A549 (cell line): Measurements from ENCODE around the gene SDC3. TPM values are rescaled to one million over a fixed set of nuclear protein-coding genes. Genes with fewer than 3 reads are reported as not detected.

Source experiments
- ATAC-seq, 2 experiments: fragments of 200-7000 bp in 1 of 2; fragments of >200 bp in 1 of 2; cut with Nextera tagmentation in 1 of 2; cut with Tn5 transposase in 1 of 2; 3 replicates each; pipeline versions ENCODE4 v1.8.0 to v1.9.1; 2018 to 2020; ENCODE audit warnings: mild to moderate bottlenecking in 1 of 2, moderate library complexity in 1 of 2
- CTCF ChIA-PET: fragments of 300-600 bp; sonication (Branson Sonifier 250); formaldehyde crosslinking; extraction: SDS; loops from one replicate; lab custom pipeline; 2021; ENCODE audit warnings: antibody characterized with exemption, inconsistent platforms; lab: Yijun Ruan, JAX
- POLR2A ChIA-PET: fragments of 350-600 bp; formaldehyde crosslinking; extraction: SDS; loops from one replicate; lab custom pipeline; 2021; ENCODE audit warnings: antibody characterized with exemption, inconsistent platforms; lab: Yijun Ruan, JAX
- DNase-seq, 2 experiments: peaks; one replicate each; pipeline versions ENCODE4 v3.0.0 to v3.0.0-alpha.2; 2011 to 2016; ENCODE audit warnings: low read depth in 1 of 2, low spot score in 1 of 2
- FAIRE-seq: peaks from 2 replicates; lab custom pipeline; 2011; peaks lifted over from hg19 to GRCh38; lab: Jason Lieb, UNC
- H3K27ac ChIP-seq, 2 experiments: fragments of >200 bp; sonication (Bioruptor Twin); formaldehyde crosslinking; 3 replicates each; pipeline ENCODE4 v1.5.1; 2016 to 2017
- H3K4me1 ChIP-seq: fragments of >200 bp; sonication (Bioruptor Twin); formaldehyde crosslinking; 3 replicates; pipeline ENCODE4 v1.6.1; 2016
- H3K4me2 ChIP-seq: fragments of >200 bp; sonication (Bioruptor Twin); formaldehyde crosslinking; 3 replicates; pipeline ENCODE4 v1.6.1; 2016
- H3K4me3 ChIP-seq: fragments of >200 bp; sonication (Bioruptor Twin); formaldehyde crosslinking; 3 replicates; pipeline ENCODE4 v1.5.1; 2016
- H3K9me3 ChIP-seq: fragments of >200 bp; sonication (Bioruptor Twin); formaldehyde crosslinking; 3 replicates; pipeline ENCODE4 v1.6.1; 2016
- CHD2 ChIP-seq: fragments of 150-350 bp; IDR thresholded peaks from 2 replicates; pipeline ENCODE4 v1.6.1; 2014; ENCODE audit warnings: low read length; ENCODE audit not compliant: partially characterized antibody
- CHD4 ChIP-seq: fragments of 200-600 bp; sonication (generic); IDR thresholded peaks from 2 replicates; pipeline ENCODE4 v1.6.1; 2016; ENCODE audit warnings: antibody characterized with exemption, mild to moderate bottlenecking, borderline replicate concordance
- EP300 ChIP-seq, 2 experiments: fragments of >200 bp; sonication (Bioruptor Twin); formaldehyde crosslinking; IDR thresholded peaks; 2 replicates in 1 of 2; 3 replicates in 1 of 2; pipeline ENCODE4 v1.6.1; 2016 to 2017
- ESRRA ChIP-seq: fragments of 150-350 bp; IDR thresholded peaks from 2 replicates; pipeline ENCODE4 v1.6.1; 2014; ENCODE audit warnings: mild to moderate bottlenecking, low read length, borderline replicate concordance
- HOXA7 ChIP-seq: fragments of 250-450 bp; sonication (Bioruptor Pico); IDR thresholded peaks from 2 replicates; pipeline ENCODE4 v1.5.0; 2020; ENCODE audit warnings: mild to moderate bottlenecking, moderate library complexity
- KDM5A ChIP-seq: fragments of 200-600 bp; sonication (generic); IDR thresholded peaks from 2 replicates; pipeline ENCODE4 v1.6.1; 2016; ENCODE audit warnings: antibody characterized with exemption, mild to moderate bottlenecking
- NPAS2 ChIP-seq: fragments of 250-450 bp; sonication (Bioruptor Pico); IDR thresholded peaks from 2 replicates; pipeline ENCODE4 v1.8.0; 2022; ENCODE audit warnings: mild to moderate bottlenecking, moderate library complexity, borderline replicate concordance
- NR3C1 ChIP-seq: fragments of >200 bp; sonication (Bioruptor Twin); formaldehyde crosslinking; IDR thresholded peaks from 3 replicates; pipeline ENCODE4 v1.6.1; 2017
- PHF8 ChIP-seq: fragments of 200-600 bp; sonication (generic); IDR thresholded peaks from 2 replicates; pipeline ENCODE4 v1.6.1; 2016; ENCODE audit warnings: low read depth, mild to moderate bottlenecking, antibody characterized with exemption, moderate library complexity, borderline replicate concordance
- RNF2 ChIP-seq: fragments of 200-600 bp; sonication (generic); IDR thresholded peaks from 2 replicates; pipeline ENCODE4 v1.6.1; 2016; ENCODE audit warnings: low read depth, mild to moderate bottlenecking, antibody characterized with exemption, moderate library complexity, borderline replicate concordance
- SREBF2 ChIP-seq: fragments of 450-650 bp; IDR thresholded peaks from 2 replicates; pipeline ENCODE4 v1.6.1; 2014; ENCODE audit warnings: mild to moderate bottlenecking, moderate library complexity
- TP53 ChIP-seq: fragments of 250-450 bp; sonication (Bioruptor Pico); IDR thresholded peaks from 2 replicates; pipeline ENCODE4 v1.5.0; 2021; ENCODE audit warnings: mild to moderate bottlenecking, moderate library complexity
- ZC3H11A ChIP-seq: fragments of 450-650 bp; IDR thresholded peaks from 2 replicates; pipeline ENCODE4 v1.6.1; 2014; ENCODE audit warnings: antibody characterized with exemption, mild to moderate bottlenecking
- ZFP36 ChIP-seq: fragments of 450-650 bp; IDR thresholded peaks from 2 replicates; pipeline ENCODE4 v1.6.1; 2014; ENCODE audit warnings: borderline replicate concordance; ENCODE audit not compliant: partially characterized antibody
- ZSCAN20 ChIP-seq: fragments of 250-450 bp; sonication (Bioruptor Pico); IDR thresholded peaks from 2 replicates; pipeline ENCODE4 v1.8.0; 2022; ENCODE audit warnings: mild to moderate bottlenecking, moderate library complexity
- WGBS: methylation state at CpG from one replicate; pipeline ENCODE4 v1.1.6; 2017; ENCODE audit errors: missing lambda C conversion rate; 5-methylcytosine and 5-hydroxymethylcytosine counted together
- polyA plus RNA-seq, 4 experiments: library from polyadenylated mRNA; depleted of rRNA in 3 of 4; stranded (reverse); fragments of >200 nt; fragmentation: RNase III in 1 of 4; extraction: RNeasy Plus Mini Kit Qiagen cat#74134 plus additional on column Dnase treatment in 1 of 4; gene quantifications; 2 replicates in 3 of 4; 3 replicates in 1 of 4; pipeline ENCODE4 v1.2.3, GENCODE V29; 2011 to 2017
- TF ChIP-seq, protein P1 (sequence below): fragments of 150-350 bp; IDR thresholded peaks from 2 replicates; pipeline ENCODE4 v1.6.1; 2014; ENCODE audit warnings: low read depth, mild to moderate bottlenecking, low read length

Gene SDC3
- polyA plus RNA-seq, 2 of the 4 experiments (the other 2 are of a cell fraction): 2.0 to 8.9 TPM

DNA sequence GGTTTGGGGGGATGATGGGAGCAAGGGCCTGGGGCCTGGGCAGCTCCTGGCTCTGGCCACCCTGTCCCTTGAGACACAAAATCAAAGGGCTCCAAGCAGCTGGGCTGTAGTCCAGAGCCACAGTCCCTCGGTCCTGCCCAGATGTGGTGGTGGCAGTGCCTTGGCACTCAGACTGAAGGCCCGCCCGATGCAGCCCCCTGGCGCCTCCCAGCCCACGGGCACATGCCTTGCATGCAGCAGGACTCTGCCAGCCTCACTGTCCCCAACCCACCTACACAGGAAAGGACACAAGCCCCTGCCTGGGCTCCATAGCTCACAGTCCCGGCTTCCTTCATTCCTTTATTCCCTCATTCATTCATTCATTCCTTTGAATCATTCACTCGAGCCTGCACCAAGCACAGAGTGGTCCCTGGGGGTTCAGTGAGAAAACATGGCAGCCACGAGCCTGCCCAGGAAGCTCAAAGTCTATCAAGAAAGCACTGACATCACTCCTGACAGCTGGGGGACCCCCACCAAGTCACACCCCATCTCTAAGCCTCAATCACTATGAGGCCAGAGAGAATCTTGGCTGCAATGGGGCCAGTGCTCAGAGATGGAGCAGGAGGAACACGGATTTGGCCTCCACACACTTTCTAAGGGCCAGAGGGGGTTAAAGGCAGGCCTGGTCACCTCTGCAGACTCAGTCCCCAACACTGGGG, 5.8 kb downstream of the SDC3 start (continued):
- TF ChIP-seq, protein P1, sequence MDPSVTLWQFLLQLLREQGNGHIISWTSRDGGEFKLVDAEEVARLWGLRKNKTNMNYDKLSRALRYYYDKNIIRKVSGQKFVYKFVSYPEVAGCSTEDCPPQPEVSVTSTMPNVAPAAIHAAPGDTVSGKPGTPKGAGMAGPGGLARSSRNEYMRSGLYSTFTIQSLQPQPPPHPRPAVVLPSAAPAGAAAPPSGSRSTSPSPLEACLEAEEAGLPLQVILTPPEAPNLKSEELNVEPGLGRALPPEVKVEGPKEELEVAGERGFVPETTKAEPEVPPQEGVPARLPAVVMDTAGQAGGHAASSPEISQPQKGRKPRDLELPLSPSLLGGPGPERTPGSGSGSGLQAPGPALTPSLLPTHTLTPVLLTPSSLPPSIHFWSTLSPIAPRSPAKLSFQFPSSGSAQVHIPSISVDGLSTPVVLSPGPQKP: no peak
- TF ChIP-seq ZC3H11A (no peak), HOXA7 (no peak), SREBF2 (no peak), ZFP36 (no peak), ESRRA (no peak)

DNA sequence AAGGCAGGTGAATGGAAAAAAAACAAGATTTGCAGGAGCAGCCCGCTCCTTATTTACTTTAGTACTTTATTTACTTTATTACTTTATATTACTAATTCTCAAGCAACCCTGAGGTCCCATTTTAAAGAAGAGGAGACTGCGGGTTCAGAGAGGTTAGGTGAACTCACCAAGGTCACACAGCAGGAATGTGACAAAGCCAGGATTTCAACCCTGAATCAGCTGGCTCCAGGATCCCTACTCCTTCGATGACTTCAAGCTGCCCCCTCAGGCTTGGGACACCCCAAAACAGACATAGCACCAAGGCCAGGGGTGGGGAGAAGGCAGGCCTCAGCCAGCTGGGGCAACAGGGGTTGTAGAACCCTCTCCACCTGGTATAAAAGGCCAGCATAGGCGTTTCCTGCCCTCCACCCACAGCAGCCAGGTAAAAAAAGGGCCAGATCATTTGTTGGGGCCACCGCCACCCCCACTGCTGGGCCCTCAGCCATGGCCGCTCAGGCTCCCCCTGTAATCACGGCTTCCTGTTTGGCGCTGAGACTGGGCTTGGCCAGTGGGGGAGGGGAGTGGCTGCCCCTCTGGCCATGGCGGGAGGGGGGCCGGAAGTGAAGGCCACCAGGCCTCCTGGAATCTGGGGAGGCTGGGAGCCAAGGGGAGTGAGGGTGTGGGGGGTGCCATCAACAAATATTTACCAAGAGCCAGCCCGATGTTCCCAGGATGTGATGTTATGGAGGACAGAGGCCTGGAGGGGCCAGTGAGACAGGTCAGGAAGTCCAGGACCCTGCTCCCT, 6.6 kb downstream of the SDC3 start:
- Histone ChIP-seq H3K4me1 (peaks cover 27% of the 10 kb centered on the region), H3K4me2 (peak overlapping the region; percentile 51), H3K9me3 (no peaks in the 10 kb centered on the region), H3K4me3 (no peak overlapping the region), H3K27ac (peak overlapping the region; percentile 50 to 79; a peak in 5 of 6 replicates)
- no peak for FAIRE-seq
- ATAC-seq: no peak; a peak in 1 of 6 replicates
- CTCF ChIA-PET: interaction anchor here (1.1 to 5.8 kb wide), 5 partner anchors 10 to 183 kb away, joined by 4 to 83 read pairs (median 8); no protein-coding TSS in a partner anchor
- no peak for DNase-seq
- WGBS: 20% methylated on average over 5 of the region's 11 CpGs
- no peak for TF ChIP-seq PHF8
- TF ChIP-seq TP53 (CRISPR knock-in tag): no peak
- TF ChIP-seq EP300 (IDR thresholded peaks at IDR 0.05): no peak
- TF ChIP-seq RNF2: no peak
- no peak for TF ChIP-seq CHD4
- TF ChIP-seq ZFP36: peak; percentile 49
- POLR2A ChIA-PET: no interaction called here

DNA sequence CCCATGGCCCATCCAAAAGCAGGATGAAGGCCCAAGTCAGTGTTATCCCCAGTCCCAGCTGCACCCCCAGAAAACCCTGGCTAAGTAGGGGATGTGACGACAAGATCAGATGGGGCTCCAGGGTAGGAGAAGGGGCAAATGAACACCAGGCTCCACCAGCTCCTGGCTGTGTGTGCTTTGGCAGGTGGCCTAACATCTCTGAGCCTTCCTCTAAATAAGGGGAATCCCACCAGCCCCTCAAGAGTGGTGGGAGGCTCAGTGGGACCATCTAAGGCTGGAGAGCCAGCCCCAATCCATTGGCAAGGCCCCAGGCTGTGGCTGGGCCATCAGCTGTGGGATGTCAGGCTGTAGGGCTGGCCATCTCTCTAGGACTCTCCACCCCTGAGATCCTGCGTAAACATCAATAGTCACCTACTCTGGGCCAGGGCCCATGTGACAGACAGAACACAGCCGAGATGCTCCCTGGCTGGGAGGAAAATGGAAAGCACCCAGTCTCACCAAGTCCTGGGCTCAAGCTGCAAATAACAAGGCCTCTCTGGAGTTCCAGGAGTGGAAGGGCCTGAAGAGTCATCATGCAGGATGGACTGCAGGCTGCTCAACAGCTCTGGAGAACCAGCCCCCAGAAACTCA, 7.5 kb downstream of the SDC3 start:
- FAIRE-seq: no peak
- peak overlapping the region in 1 of 2 experiments; percentile 41; a peak in 1 of 6 replicates for H3K27ac ChIP-seq
- WGBS: 57% methylated on average over 3 of the region's 3 CpGs
- POLR2A ChIA-PET: no interaction called here
- CTCF ChIA-PET: interaction anchor here (1.1 to 4.2 kb wide), 3 partner anchors 11 to 182 kb away, joined by 4 to 30 read pairs (median 8); no protein-coding TSS in a partner anchor
- no peak overlapping the region for H3K4me3 ChIP-seq
- no peak for TF ChIP-seq KDM5A
- no peak for TF ChIP-seq ZSCAN20 (CRISPR knock-in tag)
- TF ChIP-seq EP300 (IDR thresholded peaks at IDR 0.05): no peak
- TF ChIP-seq ZFP36: peak; percentile 26
- TF ChIP-seq, all 56 proteins: peak for 1
- Histone ChIP-seq H3K4me1 (peaks cover 27% of the 10 kb centered on the region), H3K4me2 (peak overlapping the region; percentile 51), H3K9me3 (no peaks in the 10 kb centered on the region)
- ATAC-seq: peak; percentile 32 to 51; a peak in 4 of 6 replicates
- DNase-seq: peak in 1 of 2 experiments; percentile 24

DNA sequence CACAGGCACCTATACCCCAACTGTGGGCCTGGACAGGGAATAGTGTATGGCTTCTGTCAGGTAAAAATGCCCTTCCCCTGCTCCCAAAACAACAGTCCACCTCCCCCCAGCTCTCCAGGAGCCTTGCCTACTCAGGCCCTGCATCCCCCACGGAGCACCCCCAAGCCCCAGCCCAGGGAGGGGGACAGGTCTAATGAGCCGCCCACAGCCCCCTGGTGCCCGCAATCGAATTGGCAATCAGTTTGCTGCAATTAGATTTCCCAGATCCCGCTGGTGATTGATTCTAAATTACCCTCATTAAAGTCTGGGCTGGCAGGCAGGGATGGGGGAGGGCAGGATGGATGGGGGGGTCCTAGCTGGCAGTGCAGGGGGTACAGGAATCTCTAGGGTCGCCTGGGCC, 8.1 kb downstream of the SDC3 start:
- Histone ChIP-seq H3K9me3 (no peaks in the 10 kb centered on the region), H3K4me1 (peaks cover 27% of the 10 kb centered on the region), H3K4me3 (no peak overlapping the region), H3K27ac (no peak overlapping the region), H3K4me2 (no peak overlapping the region)
- CTCF ChIA-PET: interaction anchor here (1.6 to 4.2 kb wide), 2 partner anchors 12 to 99 kb away, joined by 8 to 30 read pairs; no protein-coding TSS in a partner anchor
- POLR2A ChIA-PET: no interaction called here
- TF ChIP-seq NR3C1 (no peak), CHD2 (no peak), NPAS2 (CRISPR knock-in tag) (no peak)
- TF ChIP-seq, protein P1: no peak
- DNase-seq (no peak), ATAC-seq (no peak), FAIRE-seq (no peak)
- 43% methylated on average over 1 of the region's 6 CpGs for WGBS
